ENCODE results near the gene SLC5A11. TPM values are rescaled to one million over a fixed set of nuclear protein-coding genes. Genes with fewer than 3 reads are reported as not detected.
A peak's percentile ranks its signal among the peaks of the same experiment; 100 is the strongest.
"Not testable (repeated sequence)": the region's sequence is repeated elsewhere in the genome, so short reads cannot be mapped to it uniquely, and the experiment has no call there.

SLC5A11 gene
- polyA plus RNA-seq, 6 donors from 2014 or later: not detected

- Mint-ChIP-seq H3K27me3 (no peaks in the 10 kb centered on the region), H3K9me3 (no peaks in the 10 kb centered on the region), H3K27ac (no peak overlapping the region), H3K4me1 (no peaks in the 10 kb centered on the region), H3K4me3 (no peak overlapping the region), H3K36me3 (peaks cover 0 to 11% of the 10 kb centered on the region in 2 donors)
- no peak for ATAC-seq (ENCODE audit: low read depth in 2 of 2)
- DNase-seq: no peak
Measured at GRCh38 chr16:24841291-24841690, 4.5 kb upstream of the SLC5A11 start.

- no peak for DNase-seq
- peaks cover 0 to 9% of the 10 kb centered on the region in 2 donors for H3K36me3 Mint-ChIP-seq
- peaks cover 0 to 6% (median 0%) of the 10 kb centered on the region in 3 donors for H3K27me3 Mint-ChIP-seq
- no peaks in the 10 kb centered on the region for H3K4me1 Mint-ChIP-seq
- H3K9me3 Mint-ChIP-seq: no peaks in the 10 kb centered on the region
- H3K27ac Mint-ChIP-seq: no peak overlapping the region
- ATAC-seq (ENCODE audit: low read depth in 2 of 2): no peak
- H3K4me3 Mint-ChIP-seq: no peak overlapping the region
Measured at GRCh38 chr16:24844101-24845030, 1.4 kb upstream of the SLC5A11 start.

GRCh38 chr16:24845031-24845365, 765 bp upstream of the SLC5A11 start:
- not testable (repeated sequence) for H3K4me1 Mint-ChIP-seq; H3K27me3 Mint-ChIP-seq; H3K27ac Mint-ChIP-seq; H3K36me3 Mint-ChIP-seq; H3K4me3 Mint-ChIP-seq; ATAC-seq (ENCODE audit: low read depth in 2 of 2); DNase-seq; H3K9me3 Mint-ChIP-seq

GRCh38 chr16:24846548-24847357, 990 bp downstream of the SLC5A11 start:
- Mint-ChIP-seq H3K4me1 (no peaks in the 10 kb centered on the region), H3K27ac (no peak overlapping the region), H3K4me3 (no peak overlapping the region), H3K27me3 (peaks cover 0 to 6% (median 0%) of the 10 kb centered on the region in 3 donors), H3K36me3 (peaks cover 0 to 9% of the 10 kb centered on the region in 2 donors), H3K9me3 (no peaks in the 10 kb centered on the region)
- ATAC-seq (ENCODE audit: low read depth in 2 of 2) (no peak), DNase-seq (no peak)

GRCh38 chr16:24847358-24847664, 1.5 kb downstream of the SLC5A11 start:
- H3K27ac Mint-ChIP-seq: no peak overlapping the region
- ATAC-seq (ENCODE audit: low read depth in 2 of 2) (no peak), DNase-seq (no peak)
- H3K36me3 Mint-ChIP-seq: peaks cover 0 to 9% of the 10 kb centered on the region in 2 donors
- H3K4me1 Mint-ChIP-seq: no peaks in the 10 kb centered on the region
- no peaks in the 10 kb centered on the region for H3K9me3 Mint-ChIP-seq
- no peak overlapping the region for H3K4me3 Mint-ChIP-seq
- peaks cover 0 to 6% (median 0%) of the 10 kb centered on the region in 3 donors for H3K27me3 Mint-ChIP-seq

GRCh38 chr16:24848065-24848464, 2.3 kb downstream of the SLC5A11 start:
- Mint-ChIP-seq H3K4me3 (no peak overlapping the region), H3K4me1 (no peaks in the 10 kb centered on the region), H3K36me3 (peaks cover 0 to 9% of the 10 kb centered on the region in 2 donors), H3K27ac (no peak overlapping the region), H3K9me3 (no peaks in the 10 kb centered on the region), H3K27me3 (peaks cover 0 to 6% (median 0%) of the 10 kb centered on the region in 3 donors)
- ATAC-seq (ENCODE audit: low read depth in 2 of 2) (no peak), DNase-seq (no peak)

- Mint-ChIP-seq H3K4me3 (no peak overlapping the region), H3K9me3 (no peaks in the 10 kb centered on the region), H3K36me3 (no peaks in the 10 kb centered on the region), H3K4me1 (no peaks in the 10 kb centered on the region), H3K27me3 (peaks cover 0 to 11% (median 0%) of the 10 kb centered on the region in 3 donors), H3K27ac (no peak overlapping the region)
- DNase-seq: no peak
- ATAC-seq (ENCODE audit: low read depth in 2 of 2): no peak
Measured at GRCh38 chr16:24849641-24850040, 3.9 kb downstream of the SLC5A11 start.

GRCh38 chr16:24850289-24850938, 4.7 kb downstream of the SLC5A11 start:
- peaks cover 0 to 11% (median 4%) of the 10 kb centered on the region in 3 donors for H3K27me3 Mint-ChIP-seq
- H3K36me3 Mint-ChIP-seq: no peaks in the 10 kb centered on the region
- H3K4me1 Mint-ChIP-seq: no peaks in the 10 kb centered on the region
- ATAC-seq (ENCODE audit: low read depth in 2 of 2) (no peak), DNase-seq (no peak)
- H3K4me3 Mint-ChIP-seq: no peak overlapping the region
- no peak overlapping the region for H3K27ac Mint-ChIP-seq
- H3K9me3 Mint-ChIP-seq: no peaks in the 10 kb centered on the region

- no peaks in the 10 kb centered on the region for H3K36me3 Mint-ChIP-seq
- DNase-seq (no peak), ATAC-seq (ENCODE audit: low read depth in 2 of 2) (no peak)
- H3K4me1 Mint-ChIP-seq: no peaks in the 10 kb centered on the region
- peak overlapping the region in 1 of 6 donors; percentile 21 for H3K27ac Mint-ChIP-seq
- no peak overlapping the region for H3K4me3 Mint-ChIP-seq
- peaks cover 0 to 2% (median 0%) of the 10 kb centered on the region in 7 donors for H3K9me3 Mint-ChIP-seq
- peaks cover 0 to 11% (median 4%) of the 10 kb centered on the region in 3 donors for H3K27me3 Mint-ChIP-seq
Measured at GRCh38 chr16:24851700-24852099, 5.9 kb downstream of the SLC5A11 start.

GRCh38 chr16:24852281-24852721, 6.5 kb downstream of the SLC5A11 start:
- ATAC-seq (ENCODE audit: low read depth in 2 of 2) (no peak), DNase-seq (no peak)
- Mint-ChIP-seq H3K9me3 (peaks cover 0 to 2% (median 0%) of the 10 kb centered on the region in 7 donors), H3K4me3 (no peak overlapping the region), H3K36me3 (no peaks in the 10 kb centered on the region), H3K4me1 (no peaks in the 10 kb centered on the region), H3K27me3 (peaks cover 0 to 11% (median 4%) of the 10 kb centered on the region in 3 donors), H3K27ac (no peak overlapping the region)

GRCh38 chr16:24853169-24853824, 7.5 kb downstream of the SLC5A11 start:
- H3K36me3 Mint-ChIP-seq: no peaks in the 10 kb centered on the region
- no peak overlapping the region for H3K4me3 Mint-ChIP-seq
- no peak overlapping the region for H3K27ac Mint-ChIP-seq
- ATAC-seq (ENCODE audit: low read depth in 2 of 2) (no peak), DNase-seq (no peak)
- peaks cover 0 to 12% (median 8%) of the 10 kb centered on the region in 3 donors for H3K27me3 Mint-ChIP-seq
- H3K4me1 Mint-ChIP-seq: no peaks in the 10 kb centered on the region
- peaks cover 0 to 2% (median 0%) of the 10 kb centered on the region in 7 donors for H3K9me3 Mint-ChIP-seq

GRCh38 chr16:24853830-24854229, 8.1 kb downstream of the SLC5A11 start:
- Mint-ChIP-seq H3K4me3 (no peak overlapping the region), H3K27me3 (peaks cover 0 to 13% (median 8%) of the 10 kb centered on the region in 3 donors), H3K27ac (no peak overlapping the region), H3K36me3 (no peaks in the 10 kb centered on the region), H3K4me1 (no peaks in the 10 kb centered on the region), H3K9me3 (peaks cover 0 to 6% (median 0%) of the 10 kb centered on the region in 7 donors)
- no peak for ATAC-seq (ENCODE audit: low read depth in 2 of 2)
- no peak for DNase-seq

GRCh38 chr16:24854607-24855171, 8.9 kb downstream of the SLC5A11 start:
- H3K4me3 Mint-ChIP-seq: no peak overlapping the region
- ATAC-seq (ENCODE audit: low read depth in 2 of 2) (no peak), DNase-seq (no peak)
- H3K36me3 Mint-ChIP-seq: no peaks in the 10 kb centered on the region
- peak overlapping the region in 2 of 6 donors; percentile 9 to 54 for H3K27ac Mint-ChIP-seq
- no peaks in the 10 kb centered on the region for H3K4me1 Mint-ChIP-seq
- peaks cover 0 to 6% (median 0%) of the 10 kb centered on the region in 7 donors for H3K9me3 Mint-ChIP-seq
- H3K27me3 Mint-ChIP-seq: peaks cover 0 to 11% (median 11%) of the 10 kb centered on the region in 3 donors

Data from naive B cell (primary cell).